Measurements from ENCODE around the gene SCGB1A1.

SCGB1A1 gene

GRCh38 chr11:62433904-62434276, 15.1 kb downstream of the SCGB1A1 start:
- ChIA-PET CTCF (interaction anchor here (1.8 kb wide), 1 partner anchor 10 kb away, joined by 9 read pairs; no protein-coding TSS in a partner anchor), POLR2A (no interaction called here)
- no peak for DNase-seq (ENCODE audit: extremely low spot score)
- TF ChIP-seq ZNF384 (IDR thresholded peaks at IDR 0.05), result no peak

- TF ChIP-seq BHLHE40 (IDR thresholded peaks at IDR 0.05; ENCODE audit: borderline replicate concordance) (no peak), ARNT (IDR thresholded peaks at IDR 0.05) (no peak), FOXA1 (IDR thresholded peaks at IDR 0.05) (no peak), L3MBTL2 (conservative IDR thresholded peaks at IDR 0.05) (no peak), FOXK2 (IDR thresholded peaks at IDR 0.05) (no peak), TARDBP (IDR thresholded peaks at IDR 0.05) (no peak), LEF1 (IDR thresholded peaks at IDR 0.05; ENCODE audit: borderline replicate concordance) (no peak), ELF4 (IDR thresholded peaks at IDR 0.05) (no peak), SP1 (IDR thresholded peaks at IDR 0.05) (no peak), NFRKB (IDR thresholded peaks at IDR 0.05) (no peak), SUZ12 (IDR thresholded peaks at IDR 0.05) (no peak), HDGF (IDR thresholded peaks at IDR 0.05; ENCODE audit: borderline replicate concordance) (no peak), PKNOX1 (IDR thresholded peaks at IDR 0.05) (no peak), ZNF384 (IDR thresholded peaks at IDR 0.05) (no peak), CTBP1 (IDR thresholded peaks at IDR 0.05; ENCODE audit: borderline replicate concordance) (no peak), FOXM1 (IDR thresholded peaks at IDR 0.05; ENCODE audit: borderline replicate concordance) (no peak)
- DNase-seq (ENCODE audit: extremely low spot score), result no peak
- POLR2A ChIA-PET, result no interaction called here
- CTCF ChIA-PET, result interaction anchor here (1.6 to 2.8 kb wide), 2 partner anchors 11 to 107 kb away, joined by 5 to 19 read pairs; no protein-coding TSS in a partner anchor
Observed at GRCh38 chr11:62435846-62436660, 17.2 kb downstream of the SCGB1A1 start.

- DNase-seq (ENCODE audit: extremely low spot score), result no peak
- ChIA-PET CTCF (interaction anchor here (1.6 to 2.8 kb wide), 2 partner anchors 13 to 105 kb away, joined by 5 to 19 read pairs; no protein-coding TSS in a partner anchor), POLR2A (no interaction called here)
- TF ChIP-seq SP1 (IDR thresholded peaks at IDR 0.05), result no peak
- TF ChIP-seq ELF4 (IDR thresholded peaks at IDR 0.05), result no peak
- no peak for TF ChIP-seq L3MBTL2 (conservative IDR thresholded peaks at IDR 0.05)
- no peak for TF ChIP-seq HDGF (IDR thresholded peaks at IDR 0.05; ENCODE audit: borderline replicate concordance)
Observed at GRCh38 chr11:62437616-62438015, 18.8 kb downstream of the SCGB1A1 start.

GRCh38 chr11:62438641-62439040, 19.8 kb downstream of the SCGB1A1 start:
- no peak for DNase-seq (ENCODE audit: extremely low spot score)
- ChIA-PET CTCF (interaction anchor here (0.6 kb wide), 1 partner anchor 22 kb away, joined by 3 read pairs; no protein-coding TSS in a partner anchor), POLR2A (no interaction called here)
- no peak for TF ChIP-seq FOXA1 (IDR thresholded peaks at IDR 0.05)
- no peak for TF ChIP-seq PKNOX1 (IDR thresholded peaks at IDR 0.05)
- no peak for TF ChIP-seq LEF1 (IDR thresholded peaks at IDR 0.05; ENCODE audit: borderline replicate concordance)
- no peak for TF ChIP-seq NFRKB (IDR thresholded peaks at IDR 0.05)
- no peak for TF ChIP-seq HDGF (IDR thresholded peaks at IDR 0.05; ENCODE audit: borderline replicate concordance)
- no peak for TF ChIP-seq ARNT (IDR thresholded peaks at IDR 0.05)
- no peak for TF ChIP-seq TARDBP (IDR thresholded peaks at IDR 0.05)

GRCh38 chr11:62439785-62440602, 21.2 kb downstream of the SCGB1A1 start:
- TF ChIP-seq LEF1 (IDR thresholded peaks at IDR 0.05; ENCODE audit: borderline replicate concordance) (no peak), ZNF384 (IDR thresholded peaks at IDR 0.05) (no peak), CTBP1 (IDR thresholded peaks at IDR 0.05; ENCODE audit: borderline replicate concordance) (no peak), FOXA1 (IDR thresholded peaks at IDR 0.05) (no peak), FOXK2 (IDR thresholded peaks at IDR 0.05) (no peak), L3MBTL2 (conservative IDR thresholded peaks at IDR 0.05) (no peak), BHLHE40 (IDR thresholded peaks at IDR 0.05; ENCODE audit: borderline replicate concordance) (no peak), SP1 (IDR thresholded peaks at IDR 0.05) (no peak), HDGF (IDR thresholded peaks at IDR 0.05; ENCODE audit: borderline replicate concordance) (no peak), PKNOX1 (IDR thresholded peaks at IDR 0.05) (no peak), ARNT (IDR thresholded peaks at IDR 0.05) (no peak), TARDBP (IDR thresholded peaks at IDR 0.05) (no peak), FOXM1 (IDR thresholded peaks at IDR 0.05; ENCODE audit: borderline replicate concordance) (no peak), NFRKB (IDR thresholded peaks at IDR 0.05) (no peak), ELF4 (IDR thresholded peaks at IDR 0.05) (no peak), SUZ12 (IDR thresholded peaks at IDR 0.05) (no peak)
- DNase-seq (ENCODE audit: extremely low spot score), result no peak
- ChIA-PET CTCF (no interaction called here), POLR2A (no interaction called here)

Measured in HEK293T (cell line).